ENCODE measurements around the gene SUPT16H. TPM values are rescaled to one million over a fixed set of nuclear protein-coding genes. Genes with fewer than 3 reads are reported as not detected.

SUPT16H gene
- total RNA-seq, 4 donors from 2014 or later: 52.7 to 74.3 (median 60.5) TPM

- no peaks in the 10 kb centered on the region for H3K4me1 ChIP-seq
- no peaks in the 10 kb centered on the region for H3K27me3 ChIP-seq
- H3K9me3 ChIP-seq: no peaks in the 10 kb centered on the region
- intact Hi-C loops (cut with DNase I): no loop called here
- H3K36me3 ChIP-seq: peaks cover 70 to 97% (median 90%) of the 10 kb centered on the region in 4 donors
- DNase-seq (ENCODE audit: extremely low spot score): no peak
- H3K4me3 ChIP-seq: no peak overlapping the region
- 89% methylated on average over 4 of the region's 4 CpGs for WGBS
- TF ChIP-seq POLR2AphosphoS5 (IDR thresholded peaks at IDR 0.05) (no peak), EP300 (IDR thresholded peaks at IDR 0.05) (no peak), CTCF (IDR thresholded peaks at IDR 0.05) (no peak), POLR2A (IDR thresholded peaks at IDR 0.05; ENCODE audit: low read depth) (no peak)
- no peak overlapping the region for H3K27ac ChIP-seq (replicated peaks in 1 of 4)
Observed at GRCh38 chr14:21415329-21415728, 31.5 kb upstream of the SUPT16H start.

DNA sequence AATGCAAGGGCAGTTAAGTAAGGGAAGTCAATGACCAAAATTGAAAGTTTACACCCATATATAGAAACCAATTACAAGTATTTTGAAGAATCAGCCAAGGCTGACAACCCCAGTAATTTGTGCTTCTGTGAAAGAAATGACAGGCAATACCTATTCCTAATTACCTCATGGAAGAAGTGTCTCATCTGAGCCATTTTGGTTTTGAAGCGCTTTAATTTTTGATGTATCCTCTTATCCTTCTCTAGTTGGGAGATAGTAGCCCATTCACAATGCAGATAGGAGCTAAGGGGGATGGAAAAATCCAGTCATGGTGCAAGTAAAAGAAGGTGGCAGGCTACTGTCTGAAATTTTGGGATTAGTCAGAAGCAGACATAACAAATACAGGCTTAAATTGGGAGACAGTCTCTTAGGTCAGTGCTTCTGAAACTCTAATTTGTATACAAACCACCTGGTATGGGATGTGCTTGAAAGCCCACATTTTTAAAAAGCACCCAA lies 30.4 kb upstream of the SUPT16H start:
- H3K9me3 ChIP-seq: no peaks in the 10 kb centered on the region
- DNase-seq (ENCODE audit: extremely low spot score): no peak
- intact Hi-C loops (cut with DNase I): no loop called here
- H3K27ac ChIP-seq (replicated peaks in 1 of 4): no peak overlapping the region
- 95% methylated on average over 1 of the region's 1 CpG for WGBS
- no peaks in the 10 kb centered on the region for H3K4me1 ChIP-seq
- TF ChIP-seq POLR2A (IDR thresholded peaks at IDR 0.05; ENCODE audit: low read depth): no peak
- TF ChIP-seq EP300 (IDR thresholded peaks at IDR 0.05): no peak
- no peak for TF ChIP-seq CTCF (IDR thresholded peaks at IDR 0.05)
- TF ChIP-seq POLR2AphosphoS5 (IDR thresholded peaks at IDR 0.05): no peak
- H3K27me3 ChIP-seq: no peaks in the 10 kb centered on the region
- peaks cover 75 to 97% (median 90%) of the 10 kb centered on the region in 4 donors for H3K36me3 ChIP-seq
- H3K4me3 ChIP-seq: no peak overlapping the region

DNA sequence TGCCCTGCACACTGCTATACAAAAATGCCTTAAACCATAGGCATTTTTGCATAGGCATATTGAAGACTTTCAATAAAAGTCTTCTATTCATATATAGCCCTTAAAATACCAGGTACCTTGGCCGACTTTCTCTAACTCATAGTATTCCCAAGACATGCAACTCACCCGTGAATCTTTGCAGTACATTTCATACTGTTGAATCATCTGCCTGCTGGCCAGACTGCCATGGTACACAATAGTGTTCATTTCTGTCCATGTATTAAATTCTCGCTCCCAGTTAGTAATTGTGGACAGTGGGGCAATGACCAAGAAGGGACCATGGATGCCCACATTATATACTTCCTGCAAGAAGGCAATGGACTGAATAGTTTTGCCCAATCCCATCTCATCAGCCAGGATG lies 24.3 kb upstream of the SUPT16H start:
- no peak for DNase-seq (ENCODE audit: extremely low spot score)
- H3K27me3 ChIP-seq: no peaks in the 10 kb centered on the region
- H3K4me3 ChIP-seq: no peak overlapping the region
- H3K4me1 ChIP-seq: no peaks in the 10 kb centered on the region
- WGBS: 80% methylated on average over 3 of the region's 3 CpGs
- TF ChIP-seq EP300 (IDR thresholded peaks at IDR 0.05) (no peak), POLR2A (IDR thresholded peaks at IDR 0.05; ENCODE audit: low read depth) (no peak), CTCF (IDR thresholded peaks at IDR 0.05) (no peak), POLR2AphosphoS5 (IDR thresholded peaks at IDR 0.05) (no peak)
- intact Hi-C loops (cut with DNase I): loop anchor here (10.0 kb wide), 1 partner anchor 53 kb away; no protein-coding TSS in a partner anchor
- H3K36me3 ChIP-seq: peaks cover 95 to 100% (median 99%) of the 10 kb centered on the region in 4 donors
- no peak overlapping the region for H3K27ac ChIP-seq (replicated peaks in 1 of 4)
- no peaks in the 10 kb centered on the region for H3K9me3 ChIP-seq

DNA sequence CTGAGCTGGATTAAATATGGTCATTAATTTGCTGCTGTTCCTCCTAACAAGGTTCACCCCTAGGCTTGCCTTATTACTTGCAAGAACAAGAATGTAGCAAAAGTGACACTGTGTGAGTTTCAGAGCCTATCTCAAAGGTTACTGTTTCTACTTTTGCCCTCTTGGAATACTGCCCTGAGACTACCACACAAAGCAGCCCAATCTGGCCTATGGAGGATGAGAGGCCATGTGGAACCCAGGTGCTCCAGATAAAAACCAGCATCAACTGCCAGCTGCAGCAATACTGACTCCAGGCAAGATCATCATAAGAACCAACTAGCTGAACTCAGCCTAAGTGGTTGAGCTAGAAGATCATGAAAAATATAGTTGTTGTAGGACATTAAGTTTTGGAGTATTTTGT lies 22.4 kb upstream of the SUPT16H start:
- intact Hi-C loops (cut with DNase I): loop anchor here (10.0 kb wide), 1 partner anchor 51 kb away; no protein-coding TSS in a partner anchor
- Histone ChIP-seq H3K27me3 (no peaks in the 10 kb centered on the region), H3K4me1 (no peaks in the 10 kb centered on the region), H3K27ac (replicated peaks in 1 of 4) (no peak overlapping the region), H3K4me3 (no peak overlapping the region), H3K36me3 (peaks cover 97 to 100% (median 99%) of the 10 kb centered on the region in 4 donors), H3K9me3 (no peaks in the 10 kb centered on the region)
- TF ChIP-seq EP300 (IDR thresholded peaks at IDR 0.05) (no peak), CTCF (IDR thresholded peaks at IDR 0.05) (no peak), POLR2AphosphoS5 (IDR thresholded peaks at IDR 0.05) (no peak), POLR2A (IDR thresholded peaks at IDR 0.05; ENCODE audit: low read depth) (no peak)
- no peak for DNase-seq (ENCODE audit: extremely low spot score)

GRCh38 chr14:21405097-21405496 lies 21.3 kb upstream of the SUPT16H start:
- no peaks in the 10 kb centered on the region for H3K9me3 ChIP-seq
- intact Hi-C loops (cut with DNase I): loop anchor here (10.0 kb wide), 1 partner anchor 50 kb away; no protein-coding TSS in a partner anchor
- no peaks in the 10 kb centered on the region for H3K4me1 ChIP-seq
- TF ChIP-seq EP300 (IDR thresholded peaks at IDR 0.05) (no peak), POLR2A (IDR thresholded peaks at IDR 0.05; ENCODE audit: low read depth) (no peak), CTCF (IDR thresholded peaks at IDR 0.05) (no peak), POLR2AphosphoS5 (IDR thresholded peaks at IDR 0.05) (no peak)
- no peak overlapping the region for H3K4me3 ChIP-seq
- no peak overlapping the region for H3K27ac ChIP-seq (replicated peaks in 1 of 4)
- no peak for DNase-seq (ENCODE audit: extremely low spot score)
- WGBS: 71% methylated on average over 3 of the region's 3 CpGs
- no peaks in the 10 kb centered on the region for H3K27me3 ChIP-seq
- H3K36me3 ChIP-seq: peaks cover 98 to 100% (median 99%) of the 10 kb centered on the region in 4 donors
